ENCODE results near the gene MGARP. TPM values are rescaled to one million over a fixed set of nuclear protein-coding genes. Genes with fewer than 3 reads are reported as not detected.
A peak's percentile ranks its signal among the peaks of the same experiment; 100 is the strongest.

The MGARP gene
- total and polyA plus RNA-seq, 2 of the 4 experiments (the other 2 are of a cell fraction) = 34.7 to 35.0 TPM

- Histone ChIP-seq H3K14ac (replicated peaks; ENCODE audit: low read depth, low read length) (0 out of 2 replicates have a peak overlapping the region, but pooled peaks have one; percentile 70), H2BK120ac (ENCODE audit: low read depth, low read length) (no peak overlapping the region), H4K5ac (ENCODE audit: low read depth, low read length) (no peak overlapping the region; the same call in 1 of the 2 replicates), H3K18ac (ENCODE audit: low read depth, low read length) (no peak overlapping the region), H2AK5ac (ENCODE audit: low read depth, low read length) (0 out of 2 replicates have a peak overlapping the region, but pooled peaks have one; percentile 1), H4K20me1 (ENCODE audit: insufficient read depth, low read length) (no peaks in the 10 kb centered on the region), H3K36me3 (ENCODE audit: control insufficient read depth, insufficient read depth, low read length) (0 out of 2 replicates have a peak, but pooled peaks cover 1% of the 10 kb centered on the region), H2BK5ac (ENCODE audit: low read depth, low read length, poor library complexity, severe bottlenecking) (no peak overlapping the region), H2BK15ac (ENCODE audit: low read depth, low read length) (no peak overlapping the region), H3K9me3 (ENCODE audit: control insufficient read depth, insufficient read depth, low read length) (no peaks in the 10 kb centered on the region), H2AFZ (replicated peaks; ENCODE audit: low read length, poor library complexity) (peak overlapping the region; percentile 33), H4K8ac (ENCODE audit: low read depth in 2 of 2, low read length in 2 of 2) (peak overlapping the region in 1 of 2 experiments; percentile 58; a peak in 2 of 4 replicates), H3K79me1 (ENCODE audit: low read depth in 1 of 2, low read length in 2 of 2) (peaks cover 6 to 15% of the 10 kb centered on the region in 2 experiments), H3K9ac (ENCODE audit: low read depth, low read length) (peak overlapping the region; percentile 65), H3K4me3 (ENCODE audit: insufficient read depth, low read depth, low read length) (peak overlapping the region; percentile 60), H3K9me1 (ENCODE audit: insufficient read depth, low read length) (peaks cover 3% of the 10 kb centered on the region), H3K56ac (ENCODE audit: extremely low read depth, insufficient read depth, low read length) (peak overlapping the region; percentile 39; the same call in 1 of the 2 replicates), H2AK9ac (replicated peaks; ENCODE audit: low read depth, low read length, poor library complexity) (no peak overlapping the region), H3K4me2 (ENCODE audit: low read depth, low read length) (peak overlapping the region; percentile 82), H3K23ac (ENCODE audit: low read depth, low read length) (peak overlapping the region; percentile 45; the same call in 1 of the 2 replicates), H3K27ac (ENCODE audit: insufficient read depth, low read length) (no peak overlapping the region), H4K91ac (ENCODE audit: insufficient read depth, low read depth, low read length) (no peak overlapping the region), H3K4ac (ENCODE audit: low read depth, low read length) (peak overlapping the region; percentile 41; the same call in 1 of the 2 replicates), H2BK20ac (ENCODE audit: low read depth, low read length) (no peak overlapping the region), H3K27me3 (ENCODE audit: control insufficient read depth, insufficient read depth, low read length) (no peaks in the 10 kb centered on the region), H3K4me1 (ENCODE audit: control insufficient read depth, insufficient read depth, low read length) (peaks cover 3% of the 10 kb centered on the region)
- peak; percentile 10 for DNase-seq
- TF ChIP-seq MAZ (IDR thresholded peaks at IDR 0.05; ENCODE audit: borderline replicate concordance, low read depth, low read length) (no peak), RAD21 (IDR thresholded peaks at IDR 0.05; ENCODE audit: low read length) (no peak), USF2 (IDR thresholded peaks at IDR 0.05; ENCODE audit: low read depth, low read length) (no peak), MXI1 (IDR thresholded peaks at IDR 0.05; ENCODE audit: borderline replicate concordance, low read depth, low read length) (no peak), BHLHE40 (IDR thresholded peaks at IDR 0.05; ENCODE audit: low read depth, low read length) (no peak), CTCF (conservative IDR thresholded peaks at IDR 0.05; ENCODE audit: low read depth, low read length) (no peak), RCOR1 (IDR thresholded peaks at IDR 0.05; ENCODE audit: insufficient replicate concordance, low read length) (no peak), NFE2L2 (IDR thresholded peaks at IDR 0.05; ENCODE audit: low read depth, low read length) (no peak), POLR2A (IDR thresholded peaks at IDR 0.05; ENCODE audit: low read depth, low read length) (no peak), SMC3 (IDR thresholded peaks at IDR 0.05; ENCODE audit: low read depth, low read length) (no peak), CEBPB (IDR thresholded peaks at IDR 0.05; ENCODE audit: low read depth, low read length) (no peak), RFX5 (IDR thresholded peaks at IDR 0.05; ENCODE audit: low read depth, low read length) (no peak)
- BruUV-seq (replicated peaks) = no TSS peak
- ChIA-PET CTCF (no interaction called here), POLR2A (ENCODE audit: unreplicated experiment) (interaction anchor here (0.5 kb wide), 1 partner anchor 29 kb away, joined by 3 read pairs; no protein-coding TSS in a partner anchor)
- in situ Hi-C loops (cut with MboI; ENCODE audit: low sequenced_read_pairs) = no loop called here
- dilution Hi-C loops (cut with HindIII; ENCODE audit: low sequenced_read_pairs, unreplicated experiment) = no loop called here
- no peak for ATAC-seq (ENCODE audit: low read depth)
- 53% methylated on average over 3 of the region's 16 CpGs; no CpG with 5 or more reads in 1 of the 2 experiments for WGBS, 2 experiments (ENCODE audit: extremely low coverage in 2 of 2, insufficient read length in 1 of 2)
- intact Hi-C loops (cut with micrococcal nuclease) = no loop called here
Measured at GRCh38 chr4:139278485-139278884, 1.5 kb downstream of the MGARP start.

Data from IMR-90 (cell line).